ENCODE data around the gene DNER.

DNA sequence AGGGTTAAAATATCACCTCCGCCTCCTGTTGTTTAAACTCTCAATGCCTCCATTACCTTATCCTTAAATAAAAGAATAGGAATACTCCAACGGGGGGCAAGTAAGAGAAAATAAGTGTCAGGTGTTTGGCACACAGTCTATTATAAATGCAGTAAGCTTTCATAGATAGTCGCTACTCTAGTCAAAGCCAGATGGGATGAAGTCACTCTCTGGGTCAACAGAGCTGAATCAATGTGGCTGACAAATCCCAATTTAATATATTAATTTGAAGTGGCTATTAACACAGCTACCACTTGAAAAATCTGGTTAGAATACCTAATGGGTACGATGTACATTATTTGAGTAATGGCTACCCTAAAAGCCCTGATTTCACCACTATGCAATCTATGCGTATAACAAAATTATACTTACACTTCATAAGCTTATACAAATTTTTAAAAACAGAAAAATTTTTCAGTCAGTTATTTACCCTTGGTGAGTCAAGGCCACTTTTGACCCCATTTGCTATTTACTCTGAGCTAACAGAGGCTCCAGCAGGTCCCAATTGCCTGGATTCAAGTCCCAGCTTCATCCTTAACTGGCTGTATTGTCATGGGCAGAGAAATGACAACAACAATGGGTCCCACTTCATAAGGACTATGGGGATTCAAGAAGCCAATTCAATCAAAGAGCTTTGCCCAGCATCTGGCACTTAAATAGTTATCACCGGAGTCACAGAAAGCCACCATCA lies 275.8 kb downstream of the DNER start:
- no peak for TF ChIP-seq MXI1 (IDR thresholded peaks at IDR 0.05; ENCODE audit: borderline replicate concordance, low read depth, low read length)
- TF ChIP-seq RAD21 (IDR thresholded peaks at IDR 0.05; ENCODE audit: low read length) = no peak
- TF ChIP-seq, protein P1, sequence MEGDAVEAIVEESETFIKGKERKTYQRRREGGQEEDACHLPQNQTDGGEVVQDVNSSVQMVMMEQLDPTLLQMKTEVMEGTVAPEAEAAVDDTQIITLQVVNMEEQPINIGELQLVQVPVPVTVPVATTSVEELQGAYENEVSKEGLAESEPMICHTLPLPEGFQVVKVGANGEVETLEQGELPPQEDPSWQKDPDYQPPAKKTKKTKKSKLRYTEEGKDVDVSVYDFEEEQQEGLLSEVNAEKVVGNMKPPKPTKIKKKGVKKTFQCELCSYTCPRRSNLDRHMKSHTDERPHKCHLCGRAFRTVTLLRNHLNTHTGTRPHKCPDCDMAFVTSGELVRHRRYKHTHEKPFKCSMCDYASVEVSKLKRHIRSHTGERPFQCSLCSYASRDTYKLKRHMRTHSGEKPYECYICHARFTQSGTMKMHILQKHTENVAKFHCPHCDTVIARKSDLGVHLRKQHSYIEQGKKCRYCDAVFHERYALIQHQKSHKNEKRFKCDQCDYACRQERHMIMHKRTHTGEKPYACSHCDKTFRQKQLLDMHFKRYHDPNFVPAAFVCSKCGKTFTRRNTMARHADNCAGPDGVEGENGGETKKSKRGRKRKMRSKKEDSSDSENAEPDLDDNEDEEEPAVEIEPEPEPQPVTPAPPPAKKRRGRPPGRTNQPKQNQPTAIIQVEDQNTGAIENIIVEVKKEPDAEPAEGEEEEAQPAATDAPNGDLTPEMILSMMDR (conservative IDR thresholded peaks at IDR 0.05; ENCODE audit: low read depth, low read length) = no peak
- no peak for TF ChIP-seq POLR2A (IDR thresholded peaks at IDR 0.05; ENCODE audit: low read depth, low read length)
- TF ChIP-seq CHD1 (IDR thresholded peaks at IDR 0.05; ENCODE audit: low read depth, low read length) = no peak
- no peak for TF ChIP-seq CEBPB (IDR thresholded peaks at IDR 0.05; ENCODE audit: low read depth, low read length)
- TF ChIP-seq, protein P2, sequence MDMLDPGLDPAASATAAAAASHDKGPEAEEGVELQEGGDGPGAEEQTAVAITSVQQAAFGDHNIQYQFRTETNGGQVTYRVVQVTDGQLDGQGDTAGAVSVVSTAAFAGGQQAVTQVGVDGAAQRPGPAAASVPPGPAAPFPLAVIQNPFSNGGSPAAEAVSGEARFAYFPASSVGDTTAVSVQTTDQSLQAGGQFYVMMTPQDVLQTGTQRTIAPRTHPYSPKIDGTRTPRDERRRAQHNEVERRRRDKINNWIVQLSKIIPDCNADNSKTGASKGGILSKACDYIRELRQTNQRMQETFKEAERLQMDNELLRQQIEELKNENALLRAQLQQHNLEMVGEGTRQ (IDR thresholded peaks at IDR 0.05; ENCODE audit: low read depth, low read length) = no peak
- no peak for TF ChIP-seq RCOR1 (IDR thresholded peaks at IDR 0.05; ENCODE audit: insufficient replicate concordance, low read length)
- TF ChIP-seq, protein P3, sequence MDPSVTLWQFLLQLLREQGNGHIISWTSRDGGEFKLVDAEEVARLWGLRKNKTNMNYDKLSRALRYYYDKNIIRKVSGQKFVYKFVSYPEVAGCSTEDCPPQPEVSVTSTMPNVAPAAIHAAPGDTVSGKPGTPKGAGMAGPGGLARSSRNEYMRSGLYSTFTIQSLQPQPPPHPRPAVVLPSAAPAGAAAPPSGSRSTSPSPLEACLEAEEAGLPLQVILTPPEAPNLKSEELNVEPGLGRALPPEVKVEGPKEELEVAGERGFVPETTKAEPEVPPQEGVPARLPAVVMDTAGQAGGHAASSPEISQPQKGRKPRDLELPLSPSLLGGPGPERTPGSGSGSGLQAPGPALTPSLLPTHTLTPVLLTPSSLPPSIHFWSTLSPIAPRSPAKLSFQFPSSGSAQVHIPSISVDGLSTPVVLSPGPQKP (IDR thresholded peaks at IDR 0.05; ENCODE audit: borderline replicate concordance, low read depth, low read length) = no peak

Data from IMR-90 (cell line).